ENCODE measurements around the gene TSFM.

DNA sequence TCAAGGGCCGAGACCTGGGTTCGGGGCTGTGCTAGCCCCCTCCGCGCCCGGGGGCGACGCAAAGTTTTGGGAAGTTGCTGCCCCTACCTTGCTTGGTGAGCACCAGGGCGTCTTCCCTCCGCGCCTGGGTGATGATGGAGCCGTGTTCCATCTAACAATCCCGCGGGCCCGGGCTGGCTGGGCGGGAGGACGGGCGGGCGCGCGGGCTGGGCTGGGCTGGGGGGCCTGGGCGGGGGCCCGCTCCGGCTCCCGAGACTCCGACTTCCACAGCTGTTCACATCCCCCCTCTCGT lies 63.6 kb downstream of the TSFM start:
- no peak for TF ChIP-seq CTCF (CRISPR knock-in tag; IDR thresholded peaks at IDR 0.05)
- no peak for TF ChIP-seq THAP7 (CRISPR knock-in tag; IDR thresholded peaks at IDR 0.05)
